ENCODE measurements around the gene PHLPP1.

DNA sequence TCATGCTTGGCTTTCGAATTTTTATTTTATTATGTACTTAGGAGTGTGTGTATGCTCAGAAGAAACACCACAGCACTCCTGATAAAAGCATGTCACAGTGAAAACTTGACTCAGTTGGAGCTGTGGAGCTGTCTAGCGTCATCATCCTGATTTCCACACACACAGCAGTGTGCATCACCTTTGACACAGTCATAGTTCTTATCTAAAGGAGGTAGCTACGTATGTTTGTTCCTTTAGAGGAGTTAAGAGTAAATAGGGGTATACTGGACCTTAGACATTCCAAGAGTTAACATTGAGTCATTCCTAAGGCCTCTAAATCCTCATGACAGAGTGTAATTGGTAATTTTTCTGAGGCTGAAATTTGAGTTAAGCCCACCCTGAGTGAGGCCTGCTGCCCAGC is 96.9 kb downstream of the PHLPP1 start:
- TF ChIP-seq, protein P1, sequence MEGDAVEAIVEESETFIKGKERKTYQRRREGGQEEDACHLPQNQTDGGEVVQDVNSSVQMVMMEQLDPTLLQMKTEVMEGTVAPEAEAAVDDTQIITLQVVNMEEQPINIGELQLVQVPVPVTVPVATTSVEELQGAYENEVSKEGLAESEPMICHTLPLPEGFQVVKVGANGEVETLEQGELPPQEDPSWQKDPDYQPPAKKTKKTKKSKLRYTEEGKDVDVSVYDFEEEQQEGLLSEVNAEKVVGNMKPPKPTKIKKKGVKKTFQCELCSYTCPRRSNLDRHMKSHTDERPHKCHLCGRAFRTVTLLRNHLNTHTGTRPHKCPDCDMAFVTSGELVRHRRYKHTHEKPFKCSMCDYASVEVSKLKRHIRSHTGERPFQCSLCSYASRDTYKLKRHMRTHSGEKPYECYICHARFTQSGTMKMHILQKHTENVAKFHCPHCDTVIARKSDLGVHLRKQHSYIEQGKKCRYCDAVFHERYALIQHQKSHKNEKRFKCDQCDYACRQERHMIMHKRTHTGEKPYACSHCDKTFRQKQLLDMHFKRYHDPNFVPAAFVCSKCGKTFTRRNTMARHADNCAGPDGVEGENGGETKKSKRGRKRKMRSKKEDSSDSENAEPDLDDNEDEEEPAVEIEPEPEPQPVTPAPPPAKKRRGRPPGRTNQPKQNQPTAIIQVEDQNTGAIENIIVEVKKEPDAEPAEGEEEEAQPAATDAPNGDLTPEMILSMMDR (conservative IDR thresholded peaks at IDR 0.05; ENCODE audit: low read length) = no peak
- no peak for TF ChIP-seq EZH2phosphoT487 (IDR thresholded peaks at IDR 0.05; ENCODE audit: borderline replicate concordance)
